A673 (cell line): ENCODE measurements around the gene WDHD1.
A peak's percentile ranks its signal among the peaks of the same experiment; 100 is the strongest.

ENCODE experiments used
- EZH2 ChIP-seq: fragments of 200-600 bp; sonication (generic); IDR thresholded peaks from 2 replicates; pipeline ENCODE4 v1.6.1; 2017; ENCODE audit warnings: borderline replicate concordance, low read depth, mild to moderate bottlenecking, mixed read lengths, antibody characterized with exemption, low read length; ENCODE audit not compliant: poor library complexity, severe bottlenecking
- TF ChIP-seq, protein P1 (sequence below): fragments of 300-800, 200-600 bp; sonication (generic); conservative IDR thresholded peaks from 2 replicates; pipeline ENCODE4 v1.5.1; 2017; ENCODE audit warnings: low read depth, mild to moderate bottlenecking, antibody characterized with exemption, low read length, moderate library complexity, mixed read lengths

GRCh38 chr14:55026793-55027561 is at the start of gene WDHD1, which contains the start of gene SOCS4:
- TF ChIP-seq, protein P1, sequence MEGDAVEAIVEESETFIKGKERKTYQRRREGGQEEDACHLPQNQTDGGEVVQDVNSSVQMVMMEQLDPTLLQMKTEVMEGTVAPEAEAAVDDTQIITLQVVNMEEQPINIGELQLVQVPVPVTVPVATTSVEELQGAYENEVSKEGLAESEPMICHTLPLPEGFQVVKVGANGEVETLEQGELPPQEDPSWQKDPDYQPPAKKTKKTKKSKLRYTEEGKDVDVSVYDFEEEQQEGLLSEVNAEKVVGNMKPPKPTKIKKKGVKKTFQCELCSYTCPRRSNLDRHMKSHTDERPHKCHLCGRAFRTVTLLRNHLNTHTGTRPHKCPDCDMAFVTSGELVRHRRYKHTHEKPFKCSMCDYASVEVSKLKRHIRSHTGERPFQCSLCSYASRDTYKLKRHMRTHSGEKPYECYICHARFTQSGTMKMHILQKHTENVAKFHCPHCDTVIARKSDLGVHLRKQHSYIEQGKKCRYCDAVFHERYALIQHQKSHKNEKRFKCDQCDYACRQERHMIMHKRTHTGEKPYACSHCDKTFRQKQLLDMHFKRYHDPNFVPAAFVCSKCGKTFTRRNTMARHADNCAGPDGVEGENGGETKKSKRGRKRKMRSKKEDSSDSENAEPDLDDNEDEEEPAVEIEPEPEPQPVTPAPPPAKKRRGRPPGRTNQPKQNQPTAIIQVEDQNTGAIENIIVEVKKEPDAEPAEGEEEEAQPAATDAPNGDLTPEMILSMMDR = peak; percentile 38; the same call in 1 of the 2 replicates
- TF ChIP-seq EZH2 = no peak
